GM15510 (cell line): ENCODE data around the gene ITPKB.

ENCODE experiments used
- POLR2A ChIP-seq: IDR thresholded peaks from 3 replicates; pipeline ENCODE4 v1.6.1; 2011; ENCODE audit warnings: borderline replicate concordance; ENCODE audit not compliant: insufficient read length; ENCODE audit errors: extremely low read depth

Gene ITPKB

GRCh38 chr1:226688056-226688748 lies 50.9 kb downstream of the ITPKB start:
- TF ChIP-seq POLR2A = no peak

- TF ChIP-seq POLR2A = no peak
These were observed 51.7 kb downstream of the ITPKB start for GRCh38 chr1:226687426-226687825.

GRCh38 chr1:226686440-226687425 lies 52.3 kb downstream of the ITPKB start:
- TF ChIP-seq POLR2A = no peak

- no peak for TF ChIP-seq POLR2A
These were observed 53.8 kb downstream of the ITPKB start for GRCh38 chr1:226685196-226685820.

- TF ChIP-seq POLR2A = no peak
These were observed 55.1 kb downstream of the ITPKB start for GRCh38 chr1:226684026-226684425.

- no peak for TF ChIP-seq POLR2A
These were observed 55.9 kb downstream of the ITPKB start for GRCh38 chr1:226682871-226683814.

- TF ChIP-seq POLR2A = no peak
These were observed 57.2 kb downstream of the ITPKB start for GRCh38 chr1:226681652-226682493.

- TF ChIP-seq POLR2A = no peak
These were observed 58.4 kb downstream of the ITPKB start for GRCh38 chr1:226680653-226681052.

GRCh38 chr1:226679853-226680516 lies 59.1 kb downstream of the ITPKB start:
- TF ChIP-seq POLR2A = peak; percentile 46

- no peak for TF ChIP-seq POLR2A
These were observed 59.8 kb downstream of the ITPKB start for GRCh38 chr1:226679262-226679661.

- no peak for TF ChIP-seq POLR2A
These were observed 60.4 kb downstream of the ITPKB start for GRCh38 chr1:226678701-226679100.

GRCh38 chr1:226678251-226678650 lies 60.8 kb downstream of the ITPKB start:
- no peak for TF ChIP-seq POLR2A
